CD14-positive monocyte (primary cell): Measurements from ENCODE around the gene ACER1. TPM values are rescaled to one million over a fixed set of nuclear protein-coding genes. Genes with fewer than 3 reads are reported as not detected.

Source experiments
- DNase-seq, 3 donors: peaks; one replicate each; pipeline ENCODE4 v3.0.0-alpha.2; 2011 to 2022
- H2AFZ ChIP-seq: 2 replicates; pipeline ENCODE4 v1.6.0; 2012; ENCODE audit warnings: mild to moderate bottlenecking, low read depth, low read length, inconsistent platforms; ENCODE audit not compliant: insufficient read depth, poor library complexity, severe bottlenecking
- H3K27ac ChIP-seq, 2 donors: 1 replicate in 1 of 2; 2 replicates in 1 of 2; pipeline ENCODE4 v1.5.1; 2012 to 2013; ENCODE audit warnings: low read length in 2 of 2, control low read depth in 1 of 2, inconsistent platforms in 1 of 2, low read depth in 1 of 2, mild to moderate bottlenecking in 1 of 2
- H3K27me3 ChIP-seq, 2 donors: one replicate each; pipeline versions ENCODE4 v1.6.0 to v1.6.1; 2011 to 2013; ENCODE audit warnings: low read length in 2 of 2; ENCODE audit not compliant: control insufficient read depth in 2 of 2, insufficient read depth in 2 of 2
- H3K36me3 ChIP-seq, 2 donors: replicated peaks in 1 of 2; 1 replicate in 1 of 2; 2 replicates in 1 of 2; pipeline versions ENCODE4 v1.5.1 to v1.6.1; 2012 to 2013; ENCODE audit warnings: low read length in 2 of 2, control low read depth in 1 of 2, inconsistent platforms in 1 of 2, mild to moderate bottlenecking in 1 of 2; ENCODE audit not compliant: insufficient read depth in 2 of 2, control insufficient read depth in 1 of 2
- H3K4me1 ChIP-seq, 2 donors: 1 replicate in 1 of 2; 2 replicates in 1 of 2; pipeline versions ENCODE4 v1.5.1 to v1.6.1; 2012 to 2013; ENCODE audit warnings: low read length in 2 of 2, control low read depth in 1 of 2, inconsistent platforms in 1 of 2, mild to moderate bottlenecking in 1 of 2, moderate library complexity in 1 of 2; ENCODE audit not compliant: insufficient read depth in 2 of 2, control insufficient read depth in 1 of 2
- H3K4me2 ChIP-seq: replicated peaks from 2 replicates; pipeline ENCODE3; 2012; ENCODE audit warnings: low read length, moderate library complexity, mild to moderate bottlenecking; ENCODE audit not compliant: poor library complexity, severe bottlenecking; ENCODE audit errors: extremely low read depth
- H3K4me3 ChIP-seq, 3 experiments: fragments of 200-600 bp in 1 of 3; sonication (generic) in 1 of 3; replicated peaks in 1 of 3; 1 replicate in 2 of 3; 2 replicates in 1 of 3; pipeline ENCODE4 v1.5.1; 2011 to 2013; ENCODE audit warnings: low read length in 3 of 3, mild to moderate bottlenecking in 3 of 3, control low read depth in 2 of 3, low read depth in 2 of 3, inconsistent platforms in 1 of 3, moderate library complexity in 1 of 3
- H3K79me2 ChIP-seq: 2 replicates; pipeline ENCODE4 v1.6.0; 2012; ENCODE audit warnings: mild to moderate bottlenecking, control low read depth, inconsistent platforms, low read length, moderate library complexity; ENCODE audit not compliant: insufficient read depth
- H3K9ac ChIP-seq: 2 replicates; pipeline ENCODE4 v1.6.0; 2017; ENCODE audit warnings: low read length, mild to moderate bottlenecking; ENCODE audit not compliant: insufficient read depth, poor library complexity, severe bottlenecking
- H3K9me3 ChIP-seq, 2 donors: replicated peaks in 1 of 2; 1 replicate in 1 of 2; 2 replicates in 1 of 2; pipeline versions ENCODE4 v1.5.1 to v1.6.1; 2012 to 2013; ENCODE audit warnings: low read length in 2 of 2, control low read depth in 1 of 2; ENCODE audit not compliant: control insufficient read depth in 1 of 2, insufficient read depth in 1 of 2
- H4K20me1 ChIP-seq: 2 replicates; pipeline ENCODE4 v1.6.0; 2012; ENCODE audit warnings: mild to moderate bottlenecking, low read length, control low read depth, moderate library complexity; ENCODE audit not compliant: insufficient read depth
- H3K27ac Mint-ChIP-seq, 7 donors: one replicate each; pipeline ENCODE4 v1.8.0; 2020; ENCODE audit warnings: mild to moderate bottlenecking in 7 of 7, mixed read lengths in 7 of 7, moderate library complexity in 6 of 7, inconsistent platforms in 2 of 7
- H3K27me3 Mint-ChIP-seq, 3 donors: one replicate each; pipeline ENCODE4 v1.8.0; 2021 to 2022; ENCODE audit warnings: low read depth in 3 of 3, mild to moderate bottlenecking in 3 of 3, mixed read lengths in 3 of 3, moderate library complexity in 3 of 3, inconsistent platforms in 1 of 3
- H3K36me3 Mint-ChIP-seq, 2 donors: one replicate each; pipeline ENCODE4 v1.8.0; 2020; ENCODE audit warnings: mixed read lengths in 2 of 2, inconsistent platforms in 1 of 2, mild to moderate bottlenecking in 1 of 2
- H3K4me1 Mint-ChIP-seq: one replicate; pipeline ENCODE4 v1.8.0; 2020; ENCODE audit warnings: mild to moderate bottlenecking, mixed read lengths
- H3K4me3 Mint-ChIP-seq, 2 donors: one replicate each; pipeline ENCODE4 v1.8.0; 2020; ENCODE audit warnings: mild to moderate bottlenecking in 2 of 2, mixed read lengths in 2 of 2, moderate library complexity in 1 of 2
- H3K9me3 Mint-ChIP-seq, 7 donors: one replicate each; pipeline ENCODE4 v1.8.0; 2020 to 2022; ENCODE audit warnings: mixed read lengths in 7 of 7, mild to moderate bottlenecking in 6 of 7, moderate library complexity in 6 of 7, inconsistent platforms in 2 of 7
- WGBS: methylation state at CpG from one replicate; pipeline ENCODE4 v1.1.5; 2013; ENCODE audit warnings: missing lambda C conversion rate; ENCODE audit not compliant: insufficient coverage; 5-methylcytosine and 5-hydroxymethylcytosine counted together
- intact Hi-C, 2 donors: fragments of 100-400 bp; cut with micrococcal nuclease; formaldehyde crosslinking; loops; one replicate each; pipeline versions ENCODE4 v1.15.0 to v1.15.1; 2023
- polyA plus RNA-seq, 3 donors: library from polyadenylated mRNA; depleted of rRNA in 1 of 3; unstranded in 2 of 3; stranded (reverse) in 1 of 3; fragments of 300-500 nt in 2 of 3; fragments of >200 nt in 1 of 3; fragmentation: Illumina TruSeq in 2 of 3; gene quantifications; 1 replicate in 2 of 3; 2 replicates in 1 of 3; pipeline ENCODE4 v1.2.3, GENCODE V29; 2012 to 2021
- TF ChIP-seq, protein P1 (sequence below): fragments of 200-600 bp; IDR thresholded peaks from one replicate; pipeline ENCODE4 v1.8.0; 2022; ENCODE audit warnings: antibody characterized with exemption, mild to moderate bottlenecking

ACER1 gene
- polyA plus RNA-seq, 3 donors = not detected

DNA sequence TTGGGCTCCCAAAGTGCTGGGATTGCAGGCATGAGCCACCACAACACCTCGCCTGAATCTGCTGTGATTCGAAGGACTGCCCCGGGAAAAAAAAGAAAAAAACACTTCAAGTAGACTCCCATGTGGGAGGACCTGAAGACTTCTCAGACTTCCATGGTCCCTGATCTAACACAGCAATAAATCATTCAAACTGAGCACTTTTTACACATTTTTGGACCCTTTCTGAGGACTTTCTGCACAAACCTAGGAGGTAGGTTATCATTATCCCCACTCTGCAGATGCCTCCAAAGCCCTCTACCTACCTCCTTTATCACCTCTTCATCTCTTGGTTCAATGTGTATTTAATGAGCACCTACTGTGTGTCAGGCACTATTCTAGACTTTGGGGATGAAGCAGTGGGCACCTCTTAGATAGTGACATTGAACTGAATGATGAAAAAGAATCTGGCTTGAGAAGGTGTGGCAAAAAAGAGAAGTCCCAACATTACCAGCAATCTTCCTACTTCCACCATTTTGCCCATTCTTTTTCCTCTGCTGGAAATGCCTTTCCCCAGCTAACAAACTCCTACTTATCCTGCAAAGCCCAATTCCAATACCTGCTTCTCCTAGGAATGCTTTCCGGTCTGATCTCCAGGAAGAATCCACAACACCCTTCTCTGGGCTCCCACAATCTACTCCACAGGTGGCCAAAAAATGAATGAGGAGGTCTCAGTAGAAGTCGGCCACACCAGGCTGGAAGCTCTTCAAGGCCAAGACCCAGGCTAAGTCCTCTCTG is 26.3 kb upstream of the ACER1 start:
- Histone ChIP-seq H3K4me3 (no peak overlapping the region), H3K4me1 (peaks cover 8 to 12% of the 10 kb centered on the region in 2 donors), H3K9ac (no peak overlapping the region), H4K20me1 (no peaks in the 10 kb centered on the region), H3K27ac (no peak overlapping the region), H3K4me2 (no peak overlapping the region), H2AFZ (peak overlapping the region; percentile 17), H3K79me2 (peaks cover 11% of the 10 kb centered on the region), H3K9me3 (no peaks in the 10 kb centered on the region), H3K36me3 (peaks cover 3 to 5% of the 10 kb centered on the region in 2 donors), H3K27me3 (no peaks in the 10 kb centered on the region)
- H3K4me3 Mint-ChIP-seq = peak overlapping the region in 1 of 2 donors; percentile 20
- peaks cover 14% of the 10 kb centered on the region for H3K4me1 Mint-ChIP-seq
- H3K27me3 Mint-ChIP-seq = peaks cover 0 to 3% (median 0%) of the 10 kb centered on the region in 3 donors
- peaks cover 10 to 13% of the 10 kb centered on the region in 2 donors for H3K36me3 Mint-ChIP-seq
- H3K27ac Mint-ChIP-seq = peak overlapping the region in 1 of 7 donors; percentile 7
- WGBS = 96% methylated on average over 5 of the region's 5 CpGs
- peaks cover 0 to 8% (median 0%) of the 10 kb centered on the region in 7 donors for H3K9me3 Mint-ChIP-seq
- TF ChIP-seq, protein P1, sequence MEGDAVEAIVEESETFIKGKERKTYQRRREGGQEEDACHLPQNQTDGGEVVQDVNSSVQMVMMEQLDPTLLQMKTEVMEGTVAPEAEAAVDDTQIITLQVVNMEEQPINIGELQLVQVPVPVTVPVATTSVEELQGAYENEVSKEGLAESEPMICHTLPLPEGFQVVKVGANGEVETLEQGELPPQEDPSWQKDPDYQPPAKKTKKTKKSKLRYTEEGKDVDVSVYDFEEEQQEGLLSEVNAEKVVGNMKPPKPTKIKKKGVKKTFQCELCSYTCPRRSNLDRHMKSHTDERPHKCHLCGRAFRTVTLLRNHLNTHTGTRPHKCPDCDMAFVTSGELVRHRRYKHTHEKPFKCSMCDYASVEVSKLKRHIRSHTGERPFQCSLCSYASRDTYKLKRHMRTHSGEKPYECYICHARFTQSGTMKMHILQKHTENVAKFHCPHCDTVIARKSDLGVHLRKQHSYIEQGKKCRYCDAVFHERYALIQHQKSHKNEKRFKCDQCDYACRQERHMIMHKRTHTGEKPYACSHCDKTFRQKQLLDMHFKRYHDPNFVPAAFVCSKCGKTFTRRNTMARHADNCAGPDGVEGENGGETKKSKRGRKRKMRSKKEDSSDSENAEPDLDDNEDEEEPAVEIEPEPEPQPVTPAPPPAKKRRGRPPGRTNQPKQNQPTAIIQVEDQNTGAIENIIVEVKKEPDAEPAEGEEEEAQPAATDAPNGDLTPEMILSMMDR = no peak
- DNase-seq = no peak
- intact Hi-C loops = no loop called here

DNA sequence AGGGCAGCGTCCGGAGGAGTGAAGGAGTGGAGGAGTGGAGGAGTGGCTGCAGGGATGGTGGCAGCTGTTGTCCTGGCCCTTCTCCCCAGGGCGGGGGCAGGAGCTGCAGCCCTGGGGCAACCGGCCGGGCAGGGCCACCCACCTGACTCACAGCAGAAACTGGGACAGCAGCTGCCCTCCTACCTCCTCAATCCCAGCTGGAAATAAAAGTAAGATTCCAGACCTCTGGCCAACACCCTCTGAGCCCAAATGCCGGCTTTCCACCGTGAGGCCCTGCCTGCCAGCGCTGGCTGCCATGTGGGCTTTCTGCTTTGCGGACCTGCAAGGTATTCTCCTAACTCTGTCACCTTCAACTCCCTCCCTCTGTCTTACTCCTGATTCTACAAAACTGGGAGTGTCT is 24.6 kb upstream of the ACER1 start:
- Histone ChIP-seq H3K4me3 (no peak overlapping the region), H3K9me3 (no peaks in the 10 kb centered on the region), H2AFZ (no peak overlapping the region), H3K27me3 (no peaks in the 10 kb centered on the region), H3K27ac (no peak overlapping the region), H4K20me1 (no peaks in the 10 kb centered on the region), H3K36me3 (no peaks in the 10 kb centered on the region), H3K4me2 (no peak overlapping the region), H3K79me2 (peaks cover 11% of the 10 kb centered on the region), H3K4me1 (peaks cover 8 to 12% of the 10 kb centered on the region in 2 donors), H3K9ac (no peak overlapping the region)
- no peaks in the 10 kb centered on the region for H3K36me3 Mint-ChIP-seq
- intact Hi-C loops = no loop called here
- H3K27me3 Mint-ChIP-seq = peaks cover 0 to 3% (median 0%) of the 10 kb centered on the region in 3 donors
- H3K9me3 Mint-ChIP-seq = peaks cover 0 to 8% (median 0%) of the 10 kb centered on the region in 7 donors
- 91% methylated on average over 3 of the region's 9 CpGs for WGBS
- DNase-seq = no peak
- TF ChIP-seq, protein P1 = no peak
- H3K27ac Mint-ChIP-seq = no peak overlapping the region
- no peak overlapping the region for H3K4me3 Mint-ChIP-seq
- H3K4me1 Mint-ChIP-seq = peaks cover 11% of the 10 kb centered on the region
